ENCODE results near the gene MUS81. TPM values are rescaled to one million over a fixed set of nuclear protein-coding genes. Genes with fewer than 3 reads are reported as not detected.
"Not testable (repeated sequence)": the region's sequence is repeated elsewhere in the genome, so short reads cannot be mapped to it uniquely, and the experiment has no call there.

The MUS81 gene
- total and polyA plus RNA-seq, 2 of the 4 experiments (the other 2 are of a cell fraction): 23.7 to 47.9 TPM

- 67% methylated on average over 1 of the region's 7 CpGs; no CpG with 5 or more reads in 1 of the 2 experiments for WGBS, 2 experiments (ENCODE audit: extremely low coverage in 2 of 2, insufficient read length in 1 of 2)
- H2AK9ac ChIP-seq (replicated peaks; ENCODE audit: low read depth, low read length, poor library complexity); CTCF ChIA-PET: not testable (repeated sequence)
Measured at GRCh38 chr11:65848693-65849092, 11.5 kb upstream of the MUS81 start.

More at GRCh38 chr11:65848693-65849092, 11.5 kb upstream of the MUS81 start:
- ATAC-seq (ENCODE audit: low read depth); H3K14ac ChIP-seq (replicated peaks; ENCODE audit: low read depth, low read length); H4K8ac ChIP-seq (ENCODE audit: low read depth in 2 of 2, low read length in 2 of 2); H3K9me3 ChIP-seq (ENCODE audit: control insufficient read depth, insufficient read depth, low read length); in situ Hi-C loops (cut with MboI; ENCODE audit: low sequenced_read_pairs); DNase-seq; H4K91ac ChIP-seq (ENCODE audit: insufficient read depth, low read depth, low read length); dilution Hi-C loops (cut with HindIII; ENCODE audit: low sequenced_read_pairs, unreplicated experiment); H3K9ac ChIP-seq (ENCODE audit: low read depth, low read length); H2BK15ac ChIP-seq (ENCODE audit: low read depth, low read length); H2BK5ac ChIP-seq (ENCODE audit: low read depth, low read length, poor library complexity, severe bottlenecking); H3K27ac ChIP-seq (ENCODE audit: insufficient read depth, low read length); intact Hi-C loops (cut with micrococcal nuclease); H2BK20ac ChIP-seq (ENCODE audit: low read depth, low read length); H4K5ac ChIP-seq (ENCODE audit: low read depth, low read length); H3K4me1 ChIP-seq (ENCODE audit: control insufficient read depth, insufficient read depth, low read length); H3K18ac ChIP-seq (ENCODE audit: low read depth, low read length); BruUV-seq (replicated peaks); H3K4ac ChIP-seq (ENCODE audit: low read depth, low read length); H3K4me2 ChIP-seq (ENCODE audit: low read depth, low read length); POLR2A ChIA-PET (ENCODE audit: unreplicated experiment); H3K56ac ChIP-seq (ENCODE audit: extremely low read depth, insufficient read depth, low read length); H2AK5ac ChIP-seq (ENCODE audit: low read depth, low read length); H3K9me1 ChIP-seq (ENCODE audit: insufficient read depth, low read length); H3K27me3 ChIP-seq (ENCODE audit: control insufficient read depth, insufficient read depth, low read length); H2BK120ac ChIP-seq (ENCODE audit: low read depth, low read length); H3K23ac ChIP-seq (ENCODE audit: low read depth, low read length); H3K4me3 ChIP-seq (ENCODE audit: insufficient read depth, low read depth, low read length); H2AFZ ChIP-seq (replicated peaks; ENCODE audit: low read length, poor library complexity): not testable (repeated sequence)
- Histone ChIP-seq H3K36me3 (ENCODE audit: control insufficient read depth, insufficient read depth, low read length) (peaks cover 30% of the 10 kb centered on the region), H3K79me1 (ENCODE audit: low read depth in 1 of 2, low read length in 2 of 2) (peaks cover 8 to 26% of the 10 kb centered on the region in 2 experiments; a peak in 3 of 4 replicates), H4K20me1 (ENCODE audit: insufficient read depth, low read length) (peaks cover 37% of the 10 kb centered on the region)

Measured in IMR-90 (cell line).